NCI-H2107 treated with DMSO at 0.1 percent for 48 hours (cell line): ENCODE measurements around the gene ADSL.
"Not testable (repeated sequence)": the region's sequence is repeated elsewhere in the genome, so short reads cannot be mapped to it uniquely, and the experiment has no call there.

Experiments
- DNase-seq: peaks from one replicate; lab custom pipeline; 2025; ENCODE audit not compliant: unreplicated experiment; lab: John Stamatoyannopoulos, UW

ADSL gene

GRCh38 chr22:40346185-40347118 lies at the start of gene ADSL:
Gene ADSL (plus strand): TSS chr22:40346500. CDS start chr22:40346559, 59 bp downstream.
- peak; percentile 24 for DNase-seq

GRCh38 chr22:40300316-40300715 lies 46.0 kb upstream of the ADSL start:
- no peak for DNase-seq

- no peak for DNase-seq
Observed at GRCh38 chr22:40300884-40301672, 45.2 kb upstream of the ADSL start.

GRCh38 chr22:40302149-40302548 lies 44.2 kb upstream of the ADSL start:
- no peak for DNase-seq

- no peak for DNase-seq
Observed at GRCh38 chr22:40305625-40306024, 40.7 kb upstream of the ADSL start.

GRCh38 chr22:40308999-40309573 lies 37.2 kb upstream of the ADSL start:
- DNase-seq = no peak

GRCh38 chr22:40309631-40310030 lies 36.7 kb upstream of the ADSL start:
- DNase-seq = no peak

GRCh38 chr22:40310081-40310767 lies 36.1 kb upstream of the ADSL start:
- no peak for DNase-seq

- no peak for DNase-seq
Observed at GRCh38 chr22:40310768-40311120, 35.6 kb upstream of the ADSL start.

GRCh38 chr22:40311646-40312045 lies 34.7 kb upstream of the ADSL start:
- not testable (repeated sequence) for DNase-seq

- peak; percentile 56 for DNase-seq
Observed at GRCh38 chr22:40312050-40312449, 34.2 kb upstream of the ADSL start.

- no peak for DNase-seq
Observed at GRCh38 chr22:40313007-40313406, 33.3 kb upstream of the ADSL start.

GRCh38 chr22:40314041-40314440 lies 32.3 kb upstream of the ADSL start:
- DNase-seq = no peak

GRCh38 chr22:40320687-40321086 lies 25.6 kb upstream of the ADSL start:
- DNase-seq = no peak

- DNase-seq = no peak
Observed at GRCh38 chr22:40322021-40322420, 24.3 kb upstream of the ADSL start.

GRCh38 chr22:40322818-40323447 lies 23.4 kb upstream of the ADSL start:
- DNase-seq = no peak

- no peak for DNase-seq
Observed at GRCh38 chr22:40323681-40324171, 22.6 kb upstream of the ADSL start.

- no peak for DNase-seq
Observed at GRCh38 chr22:40324468-40325305, 21.6 kb upstream of the ADSL start.

- no peak for DNase-seq
Observed at GRCh38 chr22:40325315-40325714, 21.0 kb upstream of the ADSL start.
